Measurements from ENCODE around the gene LRRTM3.

Gene LRRTM3

GRCh38 chr10:67144530-67144929 is 218.7 kb downstream of the LRRTM3 start:
- no peak for DNase-seq
